ENCODE results near the gene ZC3H10.

- TF ChIP-seq POLR2A (IDR thresholded peaks at IDR 0.05) (no peak), POLR2AphosphoS5 (IDR thresholded peaks at IDR 0.05) (no peak)
- TF ChIP-seq, protein P1, sequence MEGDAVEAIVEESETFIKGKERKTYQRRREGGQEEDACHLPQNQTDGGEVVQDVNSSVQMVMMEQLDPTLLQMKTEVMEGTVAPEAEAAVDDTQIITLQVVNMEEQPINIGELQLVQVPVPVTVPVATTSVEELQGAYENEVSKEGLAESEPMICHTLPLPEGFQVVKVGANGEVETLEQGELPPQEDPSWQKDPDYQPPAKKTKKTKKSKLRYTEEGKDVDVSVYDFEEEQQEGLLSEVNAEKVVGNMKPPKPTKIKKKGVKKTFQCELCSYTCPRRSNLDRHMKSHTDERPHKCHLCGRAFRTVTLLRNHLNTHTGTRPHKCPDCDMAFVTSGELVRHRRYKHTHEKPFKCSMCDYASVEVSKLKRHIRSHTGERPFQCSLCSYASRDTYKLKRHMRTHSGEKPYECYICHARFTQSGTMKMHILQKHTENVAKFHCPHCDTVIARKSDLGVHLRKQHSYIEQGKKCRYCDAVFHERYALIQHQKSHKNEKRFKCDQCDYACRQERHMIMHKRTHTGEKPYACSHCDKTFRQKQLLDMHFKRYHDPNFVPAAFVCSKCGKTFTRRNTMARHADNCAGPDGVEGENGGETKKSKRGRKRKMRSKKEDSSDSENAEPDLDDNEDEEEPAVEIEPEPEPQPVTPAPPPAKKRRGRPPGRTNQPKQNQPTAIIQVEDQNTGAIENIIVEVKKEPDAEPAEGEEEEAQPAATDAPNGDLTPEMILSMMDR (IDR thresholded peaks at IDR 0.05), result no peak
Observed at GRCh38 chr12:56130876-56131275, 12.8 kb downstream of the ZC3H10 start.

All from breast epithelium (tissue), 3 donors.